HepG2 (cell line): Measurements from ENCODE around the gene NDN. TPM values are rescaled to one million over a fixed set of nuclear protein-coding genes. Genes with fewer than 3 reads are reported as not detected.

Experiments
- BORCS8-MEF2B ChIP-seq: sonication (generic); formaldehyde crosslinking; IDR thresholded peaks from 2 replicates; pipeline ENCODE4 v1.8.0; 2022; ENCODE audit warnings: mild to moderate bottlenecking, missing genetic modification reagents
- FOXO1 ChIP-seq: sonication (generic); formaldehyde crosslinking; IDR thresholded peaks from 2 replicates; pipeline ENCODE4 v1.4.0; 2020; ENCODE audit warnings: missing genetic modification reagents
- GATAD2A ChIP-seq: IDR thresholded peaks from 2 replicates; pipeline ENCODE4 v1.6.1; 2016
- MEF2D ChIP-seq: sonication (generic); formaldehyde crosslinking; IDR thresholded peaks from 2 replicates; pipeline ENCODE4 v1.5.1; 2020; ENCODE audit warnings: mild to moderate bottlenecking, missing genetic modification reagents
- NFKB2 ChIP-seq: sonication (generic); formaldehyde crosslinking; IDR thresholded peaks from 2 replicates; pipeline ENCODE4 v1.4.0; 2020; ENCODE audit warnings: missing genetic modification reagents, borderline replicate concordance
- TAF1 ChIP-seq: sonication (generic); formaldehyde crosslinking; IDR thresholded peaks from 2 replicates; pipeline ENCODE4 v1.4.0; 2020; ENCODE audit warnings: missing genetic modification reagents
- YEATS4 ChIP-seq: sonication (generic); formaldehyde crosslinking; IDR thresholded peaks from 2 replicates; pipeline ENCODE4 v1.4.0; 2020; ENCODE audit warnings: missing genetic modification reagents, borderline replicate concordance
- YY1 ChIP-seq: IDR thresholded peaks from 2 replicates; pipeline ENCODE4 v1.6.1; 2011; ENCODE audit warnings: low read length, low read depth, moderate library complexity, mild to moderate bottlenecking; ENCODE audit not compliant: insufficient read depth, insufficient replicate concordance
- ZMYM4 ChIP-seq: sonication (generic); formaldehyde crosslinking; IDR thresholded peaks from 2 replicates; pipeline ENCODE4 v1.8.1; 2023; ENCODE audit warnings: mild to moderate bottlenecking, missing genetic modification reagents
- ZNF331 ChIP-seq: sonication (generic); formaldehyde crosslinking; IDR thresholded peaks from 2 replicates; pipeline ENCODE4 v1.4.0; 2020; ENCODE audit warnings: missing genetic modification reagents
- ZNF501 ChIP-seq: sonication (generic); formaldehyde crosslinking; IDR thresholded peaks from 2 replicates; pipeline ENCODE4 v1.5.1; 2020; ENCODE audit warnings: mild to moderate bottlenecking, moderate library complexity, missing genetic modification reagents
- ZNF746 ChIP-seq: sonication (generic); formaldehyde crosslinking; IDR thresholded peaks from 2 replicates; pipeline ENCODE4 v1.8.0; 2022; ENCODE audit warnings: mild to moderate bottlenecking, missing genetic modification reagents
- ZNF772 ChIP-seq: sonication (generic); formaldehyde crosslinking; IDR thresholded peaks from 2 replicates; pipeline ENCODE4 v1.5.0; 2020; ENCODE audit warnings: mild to moderate bottlenecking, missing genetic modification reagents
- polyA plus RNA-seq, 8 experiments: library from polyadenylated mRNA; depleted of rRNA in 3 of 8; stranded (reverse) in 7 of 8; unstranded in 1 of 8; fragments of >200 nt; fragmentation: Illumina TruSeq in 4 of 8; extraction: Trizol in 4 of 8; gene quantifications; 2 replicates each; pipeline versions ENCODE4 v1.2.1 to v1.2.3, GENCODE V29; 2011 to 2016; ENCODE audit warnings: low read depth in 4 of 8, missing spikeins in 1 of 8, mixed read lengths in 1 of 8; ENCODE audit not compliant: insufficient read depth in 1 of 8
- total RNA-seq, 5 experiments: library from RNA; depleted of rRNA; stranded (reverse); fragments of >200 nt; fragmentation: Illumina TruSeq; extraction: Trizol; gene quantifications; 2 replicates each; pipeline ENCODE4 v1.2.3, GENCODE V29; 2016; ENCODE audit warnings: low read depth in 1 of 5
- TF ChIP-seq, protein P1 (sequence below): sonication (generic); formaldehyde crosslinking; conservative IDR thresholded peaks from 2 replicates; pipeline ENCODE4 v1.5.0; 2020; ENCODE audit warnings: missing genetic modification reagents
- TF ChIP-seq, protein P2 (sequence below): sonication (generic); formaldehyde crosslinking; IDR thresholded peaks from 2 replicates; pipeline ENCODE4 v1.4.0; 2020; ENCODE audit warnings: mild to moderate bottlenecking, missing genetic modification reagents
- TF ChIP-seq, protein P3 (sequence below): sonication (generic); formaldehyde crosslinking; IDR thresholded peaks from 2 replicates; pipeline ENCODE4 v1.4.0; 2020; ENCODE audit warnings: missing genetic modification reagents, borderline replicate concordance
- TF ChIP-seq, protein P4 (sequence below): IDR thresholded peaks from 2 replicates; pipeline ENCODE4 v1.6.1; 2016; ENCODE audit warnings: low read depth, borderline replicate concordance
- TF ChIP-seq, protein P5 (sequence below): sonication (generic); formaldehyde crosslinking; IDR thresholded peaks from 2 replicates; pipeline ENCODE4 v1.5.1; 2020; ENCODE audit warnings: mild to moderate bottlenecking, missing genetic modification reagents

The NDN gene
- total and polyA plus RNA-seq, 2 of the 13 experiments (the other 11 are each of a cell fraction or from before 2014, with no cell fraction given) = 0.03 TPM; not detected in 1

DNA sequence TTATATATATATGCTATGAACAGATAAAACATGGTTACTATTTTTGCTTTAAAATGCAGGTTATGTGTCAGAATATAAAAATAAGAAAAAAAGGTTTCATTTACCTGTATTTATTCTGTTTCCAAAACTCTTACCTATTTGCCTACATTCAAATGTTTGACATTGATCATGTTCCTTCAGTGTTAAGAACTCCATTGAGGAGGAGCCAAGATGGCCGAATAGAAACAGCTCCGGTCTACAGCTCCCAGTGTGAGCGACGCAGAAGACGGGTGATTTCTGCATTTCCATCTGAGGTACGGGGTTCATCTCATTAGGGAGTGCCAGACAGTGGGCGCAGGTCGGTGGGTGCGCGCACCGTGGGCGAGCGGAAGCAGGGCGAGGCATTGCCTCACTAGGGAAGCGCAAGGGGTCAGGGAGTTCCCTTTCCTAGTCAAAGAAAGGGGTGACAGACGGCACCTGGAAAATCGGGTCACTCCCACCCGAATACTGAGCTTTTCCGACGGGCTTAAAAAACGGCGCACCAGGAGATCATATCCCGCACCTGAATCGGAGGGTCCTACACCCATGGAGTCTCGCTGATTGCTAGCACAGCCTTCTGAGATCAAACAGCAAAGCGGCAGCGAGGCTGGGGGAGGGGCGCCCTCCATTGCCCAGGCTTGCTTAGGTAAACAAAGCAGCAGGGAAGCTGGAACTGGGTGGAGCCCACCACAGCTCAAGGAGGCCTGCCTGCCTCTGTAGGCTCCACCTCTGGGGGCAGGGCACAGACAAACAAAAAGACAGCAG, 27.0 kb upstream of the NDN start (continued):
- peak; percentile 20; the same call in 1 of the 2 replicates for TF ChIP-seq GATAD2A
- peak; percentile 39; the same call in 1 of the 2 replicates for TF ChIP-seq NFKB2 (CRISPR knock-in tag)
- TF ChIP-seq ZNF501 (CRISPR knock-in tag) = peak; percentile 41; the same call in 1 of the 2 replicates
- TF ChIP-seq, protein P1, sequence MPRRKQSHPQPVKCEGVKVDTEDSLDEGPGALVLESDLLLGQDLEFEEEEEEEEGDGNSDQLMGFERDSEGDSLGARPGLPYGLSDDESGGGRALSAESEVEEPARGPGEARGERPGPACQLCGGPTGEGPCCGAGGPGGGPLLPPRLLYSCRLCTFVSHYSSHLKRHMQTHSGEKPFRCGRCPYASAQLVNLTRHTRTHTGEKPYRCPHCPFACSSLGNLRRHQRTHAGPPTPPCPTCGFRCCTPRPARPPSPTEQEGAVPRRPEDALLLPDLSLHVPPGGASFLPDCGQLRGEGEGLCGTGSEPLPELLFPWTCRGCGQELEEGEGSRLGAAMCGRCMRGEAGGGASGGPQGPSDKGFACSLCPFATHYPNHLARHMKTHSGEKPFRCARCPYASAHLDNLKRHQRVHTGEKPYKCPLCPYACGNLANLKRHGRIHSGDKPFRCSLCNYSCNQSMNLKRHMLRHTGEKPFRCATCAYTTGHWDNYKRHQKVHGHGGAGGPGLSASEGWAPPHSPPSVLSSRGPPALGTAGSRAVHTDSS (CRISPR knock-in tag) = 0 out of 2 replicates have a peak, but pooled peaks have one; percentile 37
- TF ChIP-seq, protein P2, sequence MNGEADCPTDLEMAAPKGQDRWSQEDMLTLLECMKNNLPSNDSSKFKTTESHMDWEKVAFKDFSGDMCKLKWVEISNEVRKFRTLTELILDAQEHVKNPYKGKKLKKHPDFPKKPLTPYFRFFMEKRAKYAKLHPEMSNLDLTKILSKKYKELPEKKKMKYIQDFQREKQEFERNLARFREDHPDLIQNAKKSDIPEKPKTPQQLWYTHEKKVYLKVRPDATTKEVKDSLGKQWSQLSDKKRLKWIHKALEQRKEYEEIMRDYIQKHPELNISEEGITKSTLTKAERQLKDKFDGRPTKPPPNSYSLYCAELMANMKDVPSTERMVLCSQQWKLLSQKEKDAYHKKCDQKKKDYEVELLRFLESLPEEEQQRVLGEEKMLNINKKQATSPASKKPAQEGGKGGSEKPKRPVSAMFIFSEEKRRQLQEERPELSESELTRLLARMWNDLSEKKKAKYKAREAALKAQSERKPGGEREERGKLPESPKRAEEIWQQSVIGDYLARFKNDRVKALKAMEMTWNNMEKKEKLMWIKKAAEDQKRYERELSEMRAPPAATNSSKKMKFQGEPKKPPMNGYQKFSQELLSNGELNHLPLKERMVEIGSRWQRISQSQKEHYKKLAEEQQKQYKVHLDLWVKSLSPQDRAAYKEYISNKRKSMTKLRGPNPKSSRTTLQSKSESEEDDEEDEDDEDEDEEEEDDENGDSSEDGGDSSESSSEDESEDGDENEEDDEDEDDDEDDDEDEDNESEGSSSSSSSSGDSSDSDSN (CRISPR knock-in tag) = 0 out of 2 replicates have a peak, but pooled peaks have one; percentile 20
- TF ChIP-seq BORCS8-MEF2B (CRISPR knock-in tag) = 0 out of 2 replicates have a peak, but pooled peaks have one; percentile 36
- TF ChIP-seq TAF1 (CRISPR knock-in tag) = peak; percentile 60
- TF ChIP-seq, protein P3, sequence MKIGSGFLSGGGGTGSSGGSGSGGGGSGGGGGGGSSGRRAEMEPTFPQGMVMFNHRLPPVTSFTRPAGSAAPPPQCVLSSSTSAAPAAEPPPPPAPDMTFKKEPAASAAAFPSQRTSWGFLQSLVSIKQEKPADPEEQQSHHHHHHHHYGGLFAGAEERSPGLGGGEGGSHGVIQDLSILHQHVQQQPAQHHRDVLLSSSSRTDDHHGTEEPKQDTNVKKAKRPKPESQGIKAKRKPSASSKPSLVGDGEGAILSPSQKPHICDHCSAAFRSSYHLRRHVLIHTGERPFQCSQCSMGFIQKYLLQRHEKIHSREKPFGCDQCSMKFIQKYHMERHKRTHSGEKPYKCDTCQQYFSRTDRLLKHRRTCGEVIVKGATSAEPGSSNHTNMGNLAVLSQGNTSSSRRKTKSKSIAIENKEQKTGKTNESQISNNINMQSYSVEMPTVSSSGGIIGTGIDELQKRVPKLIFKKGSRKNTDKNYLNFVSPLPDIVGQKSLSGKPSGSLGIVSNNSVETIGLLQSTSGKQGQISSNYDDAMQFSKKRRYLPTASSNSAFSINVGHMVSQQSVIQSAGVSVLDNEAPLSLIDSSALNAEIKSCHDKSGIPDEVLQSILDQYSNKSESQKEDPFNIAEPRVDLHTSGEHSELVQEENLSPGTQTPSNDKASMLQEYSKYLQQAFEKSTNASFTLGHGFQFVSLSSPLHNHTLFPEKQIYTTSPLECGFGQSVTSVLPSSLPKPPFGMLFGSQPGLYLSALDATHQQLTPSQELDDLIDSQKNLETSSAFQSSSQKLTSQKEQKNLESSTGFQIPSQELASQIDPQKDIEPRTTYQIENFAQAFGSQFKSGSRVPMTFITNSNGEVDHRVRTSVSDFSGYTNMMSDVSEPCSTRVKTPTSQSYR (CRISPR knock-in tag) = peak; percentile 97
- 0 out of 2 replicates have a peak, but pooled peaks have one; percentile 34 for TF ChIP-seq ZNF772 (CRISPR knock-in tag)
- TF ChIP-seq MEF2D (CRISPR knock-in tag) = 0 out of 2 replicates have a peak, but pooled peaks have one; percentile 42
- TF ChIP-seq FOXO1 (CRISPR knock-in tag) = 0 out of 2 replicates have a peak, but pooled peaks have one; percentile 28
- TF ChIP-seq, protein P4, sequence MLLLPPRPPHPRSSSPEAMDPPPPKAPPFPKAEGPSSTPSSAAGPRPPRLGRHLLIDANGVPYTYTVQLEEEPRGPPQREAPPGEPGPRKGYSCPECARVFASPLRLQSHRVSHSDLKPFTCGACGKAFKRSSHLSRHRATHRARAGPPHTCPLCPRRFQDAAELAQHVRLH = peak; percentile 30; the same call in 1 of the 2 replicates
- TF ChIP-seq YY1 = peak; percentile 57
- TF ChIP-seq, protein P5, sequence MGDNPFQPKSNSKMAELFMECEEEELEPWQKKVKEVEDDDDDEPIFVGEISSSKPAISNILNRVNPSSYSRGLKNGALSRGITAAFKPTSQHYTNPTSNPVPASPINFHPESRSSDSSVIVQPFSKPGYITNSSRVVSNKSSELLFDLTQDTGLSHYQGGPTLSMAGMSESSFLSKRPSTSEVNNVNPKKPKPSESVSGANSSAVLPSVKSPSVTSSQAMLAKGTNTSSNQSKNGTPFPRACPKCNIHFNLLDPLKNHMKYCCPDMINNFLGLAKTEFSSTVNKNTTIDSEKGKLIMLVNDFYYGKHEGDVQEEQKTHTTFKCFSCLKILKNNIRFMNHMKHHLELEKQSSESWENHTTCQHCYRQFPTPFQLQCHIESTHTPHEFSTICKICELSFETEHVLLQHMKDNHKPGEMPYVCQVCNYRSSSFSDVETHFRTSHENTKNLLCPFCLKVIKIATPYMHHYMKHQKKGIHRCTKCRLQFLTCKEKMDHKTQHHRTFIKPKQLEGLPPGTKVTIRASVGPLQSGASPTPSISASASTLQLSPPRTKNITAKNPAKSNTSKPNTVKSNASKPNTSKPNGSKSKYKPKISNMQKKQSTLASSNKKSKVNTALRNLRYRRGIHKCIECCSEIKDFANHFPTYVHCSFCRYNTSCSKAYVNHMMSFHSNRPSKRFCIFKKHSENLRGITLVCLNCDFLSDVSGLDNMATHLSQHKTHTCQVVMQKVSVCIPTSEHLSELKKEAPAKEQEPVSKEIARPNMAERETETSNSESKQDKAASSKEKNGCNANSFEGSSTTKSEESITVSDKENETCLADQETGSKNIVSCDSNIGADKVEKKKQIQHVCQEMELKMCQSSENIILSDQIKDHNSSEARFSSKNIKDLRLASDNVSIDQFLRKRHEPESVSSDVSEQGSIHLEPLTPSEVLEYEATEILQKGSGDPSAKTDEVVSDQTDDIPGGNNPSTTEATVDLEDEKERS (CRISPR knock-in tag) = 0 out of 2 replicates have a peak, but pooled peaks have one; percentile 24
- peak; percentile 21; the same call in 1 of the 2 replicates for TF ChIP-seq ZNF331
- TF ChIP-seq ZMYM4 (CRISPR knock-in tag) = peak; percentile 77
- peak; percentile 44; the same call in 1 of the 2 replicates for TF ChIP-seq ZNF746 (CRISPR knock-in tag)
- TF ChIP-seq YEATS4 = peak; percentile 34; the same call in 1 of the 2 replicates
